A172 (cell line): Measurements from ENCODE around the gene SMIM13. TPM values are rescaled to one million over a fixed set of nuclear protein-coding genes. Genes with fewer than 3 reads are reported as not detected.

ENCODE experiments used
- total RNA-seq: library from RNA; depleted of rRNA; stranded (reverse); fragments of >200 nt; shearing (Covaris generic); gene quantifications from 2 replicates; pipeline ENCODE4 v1.2.3, GENCODE V29; 2014; rRNA removed

SMIM13 gene
- total RNA-seq, 1 experiment from 2014 or later: 12.9 TPM

Other genes starting within 250 kb of the SMIM13 start
- not detected in 2 replicates for gene GCM2, start 211.8 kb upstream of the SMIM13 start, total RNA-seq
- gene SYCP2L, start 206.8 kb upstream of the SMIM13 start, total RNA-seq: 0.07 and 0.57 TPM in 2 replicates
- gene ELOVL2, start 49.5 kb upstream of the SMIM13 start, total RNA-seq: 9.4 and 10.5 TPM in 2 replicates
- not detected in 2 replicates for gene ERVFRD-1, start 17.9 kb downstream of the SMIM13 start, total RNA-seq
- 13.3 and 18.3 TPM in 2 replicates for gene NEDD9, start 138.8 kb downstream of the SMIM13 start, total RNA-seq